ENCODE results near the gene TNS1.

Gene TNS1

GRCh38 chr2:217928324-217929181 is 74.2 kb downstream of the TNS1 start:
- no peak for DNase-seq

- DNase-seq: no peak
These were observed 75.0 kb downstream of the TNS1 start for GRCh38 chr2:217927601-217928323.

DNA sequence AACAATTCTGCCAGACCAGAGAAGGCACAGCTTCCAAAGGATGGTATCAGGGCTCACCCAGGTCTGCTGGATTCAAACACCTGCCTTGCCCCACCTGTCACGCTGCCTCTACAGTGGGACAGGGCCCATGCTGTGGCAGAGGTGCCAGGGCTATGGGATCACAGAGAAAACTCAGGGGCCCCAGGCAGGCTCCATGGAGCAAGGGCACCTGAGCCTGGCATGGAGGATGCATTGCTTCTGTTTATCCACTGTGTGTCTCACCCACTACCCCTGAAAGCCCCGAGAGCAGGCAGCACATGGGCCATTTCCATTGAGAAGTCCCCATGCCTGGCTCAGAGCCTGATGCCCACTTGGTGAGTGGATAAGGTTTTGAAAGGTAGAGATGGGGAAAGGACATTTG is 76.0 kb downstream of the TNS1 start:
- DNase-seq: no peak

- no peak for DNase-seq
These were observed 78.4 kb downstream of the TNS1 start for GRCh38 chr2:217924346-217924901.

DNA sequence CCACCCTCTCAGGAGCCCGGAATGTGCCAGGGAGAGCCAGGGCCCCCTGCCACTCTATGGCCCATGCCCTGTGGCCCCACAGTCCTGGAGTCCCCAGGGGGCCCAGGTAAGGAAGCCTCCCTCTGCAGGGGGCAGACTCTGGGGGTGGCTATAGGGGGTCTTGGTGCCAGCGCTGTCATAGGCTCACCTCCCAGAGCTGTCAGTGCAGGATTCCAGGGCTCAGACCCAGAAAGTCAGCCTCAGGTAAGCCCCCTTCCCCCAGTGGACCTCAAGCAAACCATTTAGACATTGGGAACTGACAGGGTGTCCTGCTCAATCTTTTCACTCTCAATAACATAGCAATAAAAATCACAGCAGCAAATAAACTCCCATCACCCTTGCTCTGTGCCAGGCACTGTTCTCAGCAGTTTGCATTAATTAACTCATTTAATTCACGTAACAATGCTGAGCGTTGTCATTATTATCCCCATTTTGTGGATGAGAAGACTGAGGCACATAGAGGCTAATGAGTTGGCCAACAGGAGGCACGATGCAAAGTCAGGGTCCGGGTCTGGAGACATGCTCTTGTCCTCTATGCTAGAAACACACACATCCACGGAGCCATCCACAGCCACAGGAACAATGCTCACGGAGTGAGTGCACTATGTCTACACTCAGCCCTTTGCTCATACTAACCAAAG is 79.6 kb downstream of the TNS1 start:
- no peak for DNase-seq

DNA sequence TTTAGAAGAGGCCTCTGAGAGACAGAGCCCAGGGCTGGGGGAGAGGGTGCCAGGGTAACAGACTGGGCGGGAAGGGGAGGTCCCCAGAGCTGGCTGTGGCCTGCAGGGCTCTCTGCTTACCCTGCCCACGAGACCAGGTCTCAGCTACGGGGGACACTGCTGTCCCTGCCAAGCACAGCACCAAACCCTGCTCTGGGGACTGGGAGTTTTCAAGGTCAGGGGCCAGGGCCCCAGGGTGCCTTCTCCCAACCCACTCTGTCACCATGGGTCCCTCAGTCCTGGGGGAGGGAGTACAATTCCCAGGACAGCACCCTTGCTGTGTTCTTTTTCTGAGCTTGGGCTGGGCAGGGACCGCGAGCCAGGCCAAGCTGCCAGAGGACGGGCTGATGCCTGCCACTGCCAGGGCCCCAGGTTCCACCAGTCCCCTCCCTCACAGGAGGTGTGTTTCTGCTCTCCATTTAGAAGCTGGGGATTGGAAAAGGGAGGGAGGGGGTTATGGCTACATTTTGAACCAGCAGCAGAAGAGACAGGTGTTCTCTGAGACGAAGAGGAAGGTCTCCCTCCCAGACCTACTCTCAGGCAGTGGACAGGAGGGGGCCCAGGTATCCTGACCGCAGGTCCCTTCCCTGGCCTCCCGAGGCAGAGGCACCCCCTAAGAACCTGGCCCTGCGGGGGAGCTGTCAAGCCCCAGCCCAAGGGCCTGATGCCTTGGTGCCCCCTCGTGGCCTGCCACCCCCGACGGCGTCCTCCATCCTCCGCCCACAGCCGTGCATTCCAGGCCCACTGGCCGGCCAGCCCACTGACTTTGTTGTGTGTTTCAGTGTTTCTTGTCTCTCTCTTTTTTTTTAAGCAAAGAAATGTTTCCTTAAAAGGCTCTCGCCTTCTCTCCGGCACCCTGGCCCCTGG is 80.4 kb downstream of the TNS1 start:
- no peak for DNase-seq

- no peak for DNase-seq
These were observed 81.8 kb downstream of the TNS1 start for GRCh38 chr2:217920879-217921603.

- no peak for DNase-seq
These were observed 82.9 kb downstream of the TNS1 start for GRCh38 chr2:217919781-217920351.

GRCh38 chr2:217919204-217919603 is 83.6 kb downstream of the TNS1 start:
- DNase-seq: no peak

DNA sequence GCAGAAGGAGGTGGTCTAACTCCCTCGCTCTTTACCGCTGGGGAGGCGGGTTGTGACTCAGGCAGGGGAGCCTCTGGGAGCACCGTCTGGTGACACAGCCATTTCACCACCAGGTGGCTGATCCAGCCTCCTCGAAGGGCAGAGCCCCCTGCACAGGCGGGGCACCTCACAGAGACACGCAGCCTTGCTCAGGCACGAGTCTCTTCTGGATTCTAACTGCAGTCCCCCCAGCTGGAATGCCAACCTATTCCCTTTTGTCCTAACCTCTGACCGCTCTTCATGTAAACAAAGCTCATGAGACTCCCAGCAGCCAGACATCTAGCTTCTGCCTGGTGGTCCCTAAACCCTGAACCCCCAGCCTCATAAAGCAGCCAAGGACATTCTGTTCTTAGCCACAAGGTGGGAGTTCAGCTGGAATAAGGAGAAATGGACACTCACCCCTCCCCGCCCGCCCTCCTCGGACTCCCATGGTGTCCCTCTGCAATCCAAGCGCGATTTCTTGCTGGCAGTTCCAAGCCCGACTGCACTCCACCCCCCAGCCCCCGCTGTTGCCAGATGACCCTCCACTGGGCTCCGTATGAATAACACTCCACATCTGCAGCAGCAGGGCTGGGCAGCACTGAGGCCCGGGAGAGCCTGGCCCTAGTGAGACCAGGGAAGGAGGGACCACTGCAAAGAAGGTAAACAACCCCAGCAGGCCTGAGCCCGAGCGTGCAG is 84.3 kb downstream of the TNS1 start:
- DNase-seq: no peak

GRCh38 chr2:217916504-217917254 is 86.1 kb downstream of the TNS1 start:
- DNase-seq: no peak

- DNase-seq: no peak
These were observed 87.1 kb downstream of the TNS1 start for GRCh38 chr2:217915706-217916105.

- no peak for DNase-seq
These were observed 87.9 kb downstream of the TNS1 start for GRCh38 chr2:217914878-217915277.

- no peak for DNase-seq
These were observed 88.7 kb downstream of the TNS1 start for GRCh38 chr2:217914078-217914477.

DNA sequence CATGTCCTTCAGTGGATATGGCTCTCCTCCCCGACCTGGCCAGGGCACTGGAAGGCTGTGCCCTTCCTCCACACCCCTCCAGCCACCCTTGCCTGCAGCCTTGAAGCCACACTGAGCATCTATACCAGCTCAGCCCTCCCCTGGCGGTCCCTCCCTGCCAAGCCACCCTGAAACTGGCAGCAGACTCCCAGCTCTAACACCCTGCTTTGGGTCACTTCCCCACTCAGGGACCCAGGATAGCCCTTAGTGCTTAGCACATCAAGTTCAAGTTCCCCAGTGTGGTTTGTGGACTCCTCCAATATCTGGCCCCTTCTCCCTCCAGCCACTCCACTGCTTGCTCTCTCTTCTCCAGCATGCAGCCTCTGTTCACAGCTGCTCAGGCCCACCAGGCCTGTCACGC is 89.4 kb downstream of the TNS1 start:
- no peak for DNase-seq

- DNase-seq: no peak
These were observed 90.4 kb downstream of the TNS1 start for GRCh38 chr2:217912098-217913024.

GRCh38 chr2:217911283-217912097 is 91.3 kb downstream of the TNS1 start:
- DNase-seq: no peak

GRCh38 chr2:217910875-217911212 is 92.0 kb downstream of the TNS1 start:
- DNase-seq: no peak
